ENCODE data around the gene ALPP. TPM values are rescaled to one million over a fixed set of nuclear protein-coding genes. Genes with fewer than 3 reads are reported as not detected.
A peak's percentile ranks its signal among the peaks of the same experiment; 100 is the strongest.
"Not testable (repeated sequence)": the region's sequence is repeated elsewhere in the genome, so short reads cannot be mapped to it uniquely, and the experiment has no call there.

Gene ALPP
- total RNA-seq, 1 experiment from 2014 or later, result 8.6 TPM

DNA sequence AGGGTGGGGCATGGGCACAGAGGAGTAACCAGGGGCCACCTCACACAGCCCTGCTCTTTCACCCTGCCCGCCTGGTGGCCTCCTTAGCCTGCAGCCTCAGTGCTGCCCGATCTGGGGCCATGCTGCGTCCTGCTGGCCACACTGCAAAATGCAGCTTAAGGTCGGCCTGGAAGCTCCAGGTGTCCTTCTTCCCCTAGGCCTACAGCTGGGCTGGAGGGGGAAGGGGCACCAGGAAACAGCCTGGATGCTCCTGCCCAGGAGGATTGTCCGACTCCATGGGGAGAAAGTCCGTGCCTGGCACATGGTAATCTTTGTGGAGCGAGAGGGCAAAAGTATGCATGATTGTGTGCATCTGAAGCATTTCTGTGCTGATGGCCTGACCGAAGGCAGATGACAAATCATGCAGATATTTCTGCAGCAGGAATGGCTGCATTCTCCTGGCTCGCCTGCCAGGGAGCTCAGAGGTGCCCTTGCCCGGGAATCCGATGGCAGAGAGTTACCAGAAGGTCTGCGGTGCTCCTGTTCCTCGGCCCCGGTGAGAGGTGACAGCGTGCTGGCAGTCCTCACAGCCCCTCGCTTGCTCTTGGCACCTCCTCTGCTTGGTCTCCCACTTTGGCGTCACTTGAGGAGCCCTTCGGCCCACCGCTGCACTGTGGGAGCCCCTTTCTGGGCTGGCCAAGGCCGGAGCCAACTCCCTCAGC is 12.8 kb upstream of the ALPP start:
- no peak for TF ChIP-seq EZH2 (IDR thresholded peaks at IDR 0.05; ENCODE audit: low read length, unreplicated experiment)
- TF ChIP-seq, protein P1, sequence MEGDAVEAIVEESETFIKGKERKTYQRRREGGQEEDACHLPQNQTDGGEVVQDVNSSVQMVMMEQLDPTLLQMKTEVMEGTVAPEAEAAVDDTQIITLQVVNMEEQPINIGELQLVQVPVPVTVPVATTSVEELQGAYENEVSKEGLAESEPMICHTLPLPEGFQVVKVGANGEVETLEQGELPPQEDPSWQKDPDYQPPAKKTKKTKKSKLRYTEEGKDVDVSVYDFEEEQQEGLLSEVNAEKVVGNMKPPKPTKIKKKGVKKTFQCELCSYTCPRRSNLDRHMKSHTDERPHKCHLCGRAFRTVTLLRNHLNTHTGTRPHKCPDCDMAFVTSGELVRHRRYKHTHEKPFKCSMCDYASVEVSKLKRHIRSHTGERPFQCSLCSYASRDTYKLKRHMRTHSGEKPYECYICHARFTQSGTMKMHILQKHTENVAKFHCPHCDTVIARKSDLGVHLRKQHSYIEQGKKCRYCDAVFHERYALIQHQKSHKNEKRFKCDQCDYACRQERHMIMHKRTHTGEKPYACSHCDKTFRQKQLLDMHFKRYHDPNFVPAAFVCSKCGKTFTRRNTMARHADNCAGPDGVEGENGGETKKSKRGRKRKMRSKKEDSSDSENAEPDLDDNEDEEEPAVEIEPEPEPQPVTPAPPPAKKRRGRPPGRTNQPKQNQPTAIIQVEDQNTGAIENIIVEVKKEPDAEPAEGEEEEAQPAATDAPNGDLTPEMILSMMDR (conservative IDR thresholded peaks at IDR 0.05; ENCODE audit: low read depth, low read length), result peak; percentile 60
- intact Hi-C loops (cut with micrococcal nuclease), result no loop called here
- H3K36me3 ChIP-seq (ENCODE audit: low read depth, low read length), result no peaks in the 10 kb centered on the region
- ATAC-seq (peak; percentile 91), DNase-seq (peak; percentile 68)
- H3K4me1 ChIP-seq (ENCODE audit: insufficient read depth, low read length), result peaks cover 10% of the 10 kb centered on the region
- no peak overlapping the region for H3K27ac ChIP-seq (ENCODE audit: low read length)
- no peaks in the 10 kb centered on the region for H3F3A ChIP-seq (ENCODE audit: low read length, unreplicated experiment)
- no peak overlapping the region for H3K4me2 ChIP-seq (ENCODE audit: low read length)
- BruUV-seq (replicated peaks), result no TSS peak
- H3K27me3 ChIP-seq (ENCODE audit: low read length), result no peaks in the 10 kb centered on the region
- ChIA-PET CTCF (interaction anchor here (0.6 to 0.8 kb wide), 2 partner anchors 13 to 464 kb away, joined by 3 to 4 read pairs; partner anchors contain the start of gene ALPP), POLR2A (ENCODE audit: unreplicated experiment) (no interaction called here)
- H3K4me3 ChIP-seq (ENCODE audit: low read length), result no peak overlapping the region
- no peak overlapping the region for H2AFZ ChIP-seq (ENCODE audit: low read length)
- H3K9ac ChIP-seq (ENCODE audit: low read length), result no peak overlapping the region
- H3K79me2 ChIP-seq (ENCODE audit: low read length), result no peaks in the 10 kb centered on the region
- no peaks in the 10 kb centered on the region for H4K20me1 ChIP-seq (ENCODE audit: low read length)
- no peaks in the 10 kb centered on the region for H3K9me3 ChIP-seq (ENCODE audit: low read length)
- no peaks in the 10 kb centered on the region for H3K9me2 ChIP-seq (replicated peaks; ENCODE audit: low read length)

DNA sequence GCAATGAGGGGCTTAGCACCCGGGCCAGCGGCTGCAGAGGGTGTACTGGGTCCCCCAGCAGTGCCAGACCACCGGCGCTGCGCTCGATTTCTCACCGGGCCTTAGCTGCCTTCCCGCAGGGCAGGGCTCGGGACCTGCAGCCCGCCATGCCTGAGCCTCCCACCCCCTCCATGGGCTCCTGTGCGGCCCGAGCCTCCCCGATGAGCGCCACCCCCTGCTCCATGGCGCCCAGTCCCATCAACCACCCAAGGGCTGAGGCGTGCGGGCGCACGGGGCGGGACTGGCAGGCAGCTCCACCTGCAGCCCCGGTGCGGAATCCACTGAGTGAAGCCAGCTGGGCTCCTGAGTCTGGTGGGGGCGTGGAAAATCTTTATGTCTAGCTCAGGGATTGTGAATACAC is 12.1 kb upstream of the ALPP start:
- H4K20me1 ChIP-seq (ENCODE audit: low read length); POLR2A ChIA-PET (ENCODE audit: unreplicated experiment); H3K4me2 ChIP-seq (ENCODE audit: low read length); DNase-seq; H3K9me3 ChIP-seq (ENCODE audit: low read length); H2AFZ ChIP-seq (ENCODE audit: low read length); BruUV-seq (replicated peaks); intact Hi-C loops (cut with micrococcal nuclease); H3K9ac ChIP-seq (ENCODE audit: low read length); H3K27me3 ChIP-seq (ENCODE audit: low read length); CTCF ChIA-PET; H3K27ac ChIP-seq (ENCODE audit: low read length); H3K9me2 ChIP-seq (replicated peaks; ENCODE audit: low read length); H3K36me3 ChIP-seq (ENCODE audit: low read depth, low read length); ATAC-seq; H3F3A ChIP-seq (ENCODE audit: low read length, unreplicated experiment); H3K4me3 ChIP-seq (ENCODE audit: low read length); H3K79me2 ChIP-seq (ENCODE audit: low read length): not testable (repeated sequence)
- H3K4me1 ChIP-seq (ENCODE audit: insufficient read depth, low read length), result peaks cover 10% of the 10 kb centered on the region

DNA sequence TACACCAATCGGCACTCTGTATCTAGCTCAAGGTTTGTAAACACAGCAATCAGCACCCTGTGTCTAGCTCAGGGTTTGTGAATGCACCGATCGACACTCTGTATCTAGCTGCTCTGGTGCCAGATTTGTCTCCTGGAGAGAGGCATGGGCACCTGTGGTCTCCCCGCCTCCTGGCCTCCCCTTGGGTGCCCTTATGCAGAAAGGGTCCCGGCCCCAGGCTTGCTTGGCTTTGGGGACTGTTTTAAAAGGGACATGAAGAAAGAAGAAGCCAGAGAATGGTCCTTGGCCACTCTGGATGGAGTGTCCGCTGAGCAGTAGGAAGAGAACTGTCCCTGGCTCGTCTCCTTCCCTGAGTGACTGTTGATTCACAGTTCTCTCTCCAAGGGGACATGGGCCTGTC is 11.5 kb upstream of the ALPP start:
- no TSS peak for BruUV-seq (replicated peaks)
- ChIA-PET POLR2A (ENCODE audit: unreplicated experiment) (no interaction called here), CTCF (no interaction called here)

More for the DNA sequence above, 11.5 kb upstream of the ALPP start:
- Histone ChIP-seq H3K9me2 (replicated peaks; ENCODE audit: low read length) (no peaks in the 10 kb centered on the region), H3K4me2 (ENCODE audit: low read length) (no peak overlapping the region), H4K20me1 (ENCODE audit: low read length) (no peaks in the 10 kb centered on the region), H3K79me2 (ENCODE audit: low read length) (no peaks in the 10 kb centered on the region), H3K4me3 (ENCODE audit: low read length) (no peak overlapping the region), H3K27ac (ENCODE audit: low read length) (no peak overlapping the region), H3K9me3 (ENCODE audit: low read length) (no peaks in the 10 kb centered on the region), H3F3A (ENCODE audit: low read length, unreplicated experiment) (no peaks in the 10 kb centered on the region), H3K36me3 (ENCODE audit: low read depth, low read length) (no peaks in the 10 kb centered on the region), H2AFZ (ENCODE audit: low read length) (no peak overlapping the region), H3K9ac (ENCODE audit: low read length) (no peak overlapping the region), H3K27me3 (ENCODE audit: low read length) (no peaks in the 10 kb centered on the region), H3K4me1 (ENCODE audit: insufficient read depth, low read length) (peaks cover 10% of the 10 kb centered on the region)
- no peak for ATAC-seq
- intact Hi-C loops (cut with micrococcal nuclease), result no loop called here
- no peak for DNase-seq
- TF ChIP-seq EZH2phosphoT487 (IDR thresholded peaks at IDR 0.05; ENCODE audit: borderline replicate concordance, low read length) (no peak), EZH2 (IDR thresholded peaks at IDR 0.05; ENCODE audit: low read length, unreplicated experiment) (no peak)
- TF ChIP-seq, protein P1 (conservative IDR thresholded peaks at IDR 0.05; ENCODE audit: low read depth, low read length), result no peak

Data from PC-3 (cell line).